Measurements from ENCODE around the gene CCDC141. TPM values are rescaled to one million over a fixed set of nuclear protein-coding genes. Genes with fewer than 3 reads are reported as not detected.
"Not testable (repeated sequence)": the region's sequence is repeated elsewhere in the genome, so short reads cannot be mapped to it uniquely, and the experiment has no call there.

CCDC141 gene
- total RNA-seq, 2 experiments from 2014 or later = 2.6 TPM

- no peak overlapping the region for H3K27ac Mint-ChIP-seq
- peak; percentile 42 for DNase-seq
- CTCF ChIA-PET = interaction anchor here (0.6 to 2.9 kb wide), 10 partner anchors 10 to 127 kb away, joined by 3 to 12 read pairs (median 4); partner anchors contain the start of gene CCDC141
- POLR2A ChIA-PET = no interaction called here
- H3K36me3 Mint-ChIP-seq (ENCODE audit: low read depth) = no peaks in the 10 kb centered on the region
- no peaks in the 10 kb centered on the region for H3K4me1 Mint-ChIP-seq
- peaks cover 2% of the 10 kb centered on the region for H3K27me3 Mint-ChIP-seq
- H3K4me3 Mint-ChIP-seq = no peak overlapping the region
- H3K9me3 Mint-ChIP-seq = no peaks in the 10 kb centered on the region
Measured at GRCh38 chr2:179020156-179020750, 29.7 kb downstream of the CCDC141 start.

GRCh38 chr2:179019260-179019659 is 30.7 kb downstream of the CCDC141 start:
- ChIA-PET POLR2A (no interaction called here), CTCF (interaction anchor here (1.5 to 1.9 kb wide), 3 partner anchors 12 to 103 kb away, joined by 3 to 12 read pairs (median 6); no protein-coding TSS in a partner anchor)
- H3K4me3 Mint-ChIP-seq = no peak overlapping the region
- no peaks in the 10 kb centered on the region for H3K4me1 Mint-ChIP-seq
- no peaks in the 10 kb centered on the region for H3K36me3 Mint-ChIP-seq (ENCODE audit: low read depth)
- DNase-seq = no peak
- H3K9me3 Mint-ChIP-seq = peaks cover 2% of the 10 kb centered on the region
- H3K27ac Mint-ChIP-seq = no peak overlapping the region
- peaks cover 2% of the 10 kb centered on the region for H3K27me3 Mint-ChIP-seq

- Mint-ChIP-seq H3K4me1 (no peaks in the 10 kb centered on the region), H3K9me3 (peaks cover 3% of the 10 kb centered on the region), H3K4me3 (no peak overlapping the region), H3K36me3 (ENCODE audit: low read depth) (no peaks in the 10 kb centered on the region), H3K27ac (no peak overlapping the region), H3K27me3 (peaks cover 4% of the 10 kb centered on the region)
- ChIA-PET POLR2A (no interaction called here), CTCF (no interaction called here)
- no peak for DNase-seq
Measured at GRCh38 chr2:179017773-179018357, 32.1 kb downstream of the CCDC141 start.

GRCh38 chr2:179014189-179014588 is 35.7 kb downstream of the CCDC141 start:
- POLR2A ChIA-PET; H3K27me3 Mint-ChIP-seq; CTCF ChIA-PET; H3K36me3 Mint-ChIP-seq (ENCODE audit: low read depth); DNase-seq; H3K4me3 Mint-ChIP-seq; H3K9me3 Mint-ChIP-seq; H3K4me1 Mint-ChIP-seq; H3K27ac Mint-ChIP-seq: not testable (repeated sequence)

- POLR2A ChIA-PET = no interaction called here
- DNase-seq = no peak
- Mint-ChIP-seq H3K36me3 (ENCODE audit: low read depth) (no peaks in the 10 kb centered on the region), H3K27ac (no peak overlapping the region), H3K27me3 (peaks cover 1% of the 10 kb centered on the region), H3K4me1 (no peaks in the 10 kb centered on the region), H3K9me3 (peaks cover 3% of the 10 kb centered on the region), H3K4me3 (no peak overlapping the region)
- CTCF ChIA-PET = no interaction called here
Measured at GRCh38 chr2:179005976-179006375, 44.0 kb downstream of the CCDC141 start.

- no peak for DNase-seq
- no peaks in the 10 kb centered on the region for H3K9me3 Mint-ChIP-seq
- no peak overlapping the region for H3K27ac Mint-ChIP-seq
- no peak overlapping the region for H3K4me3 Mint-ChIP-seq
- ChIA-PET CTCF (no interaction called here), POLR2A (no interaction called here)
- H3K27me3 Mint-ChIP-seq = no peaks in the 10 kb centered on the region
- H3K36me3 Mint-ChIP-seq (ENCODE audit: low read depth) = no peaks in the 10 kb centered on the region
- no peaks in the 10 kb centered on the region for H3K4me1 Mint-ChIP-seq
Measured at GRCh38 chr2:178999476-178999875, 50.5 kb downstream of the CCDC141 start.

- H3K27me3 Mint-ChIP-seq = no peaks in the 10 kb centered on the region
- no peaks in the 10 kb centered on the region for H3K9me3 Mint-ChIP-seq
- no peak for DNase-seq
- no peaks in the 10 kb centered on the region for H3K4me1 Mint-ChIP-seq
- H3K36me3 Mint-ChIP-seq (ENCODE audit: low read depth) = no peaks in the 10 kb centered on the region
- CTCF ChIA-PET = interaction anchor here (1.1 kb wide), 1 partner anchor 12 kb away, joined by 4 read pairs; no protein-coding TSS in a partner anchor
- POLR2A ChIA-PET = no interaction called here
- no peak overlapping the region for H3K4me3 Mint-ChIP-seq
- H3K27ac Mint-ChIP-seq = no peak overlapping the region
Measured at GRCh38 chr2:178998539-178998938, 51.4 kb downstream of the CCDC141 start.

GRCh38 chr2:178997477-178997876 is 52.5 kb downstream of the CCDC141 start:
- H3K27ac Mint-ChIP-seq = no peak overlapping the region
- no peaks in the 10 kb centered on the region for H3K9me3 Mint-ChIP-seq
- no peaks in the 10 kb centered on the region for H3K4me1 Mint-ChIP-seq
- no peaks in the 10 kb centered on the region for H3K36me3 Mint-ChIP-seq (ENCODE audit: low read depth)
- DNase-seq = no peak
- ChIA-PET POLR2A (interaction anchor here (0.6 kb wide), 1 partner anchor 420 kb away, joined by 3 read pairs; no protein-coding TSS in a partner anchor), CTCF (no interaction called here)
- H3K27me3 Mint-ChIP-seq = no peaks in the 10 kb centered on the region
- H3K4me3 Mint-ChIP-seq = no peak overlapping the region

GRCh38 chr2:178997067-178997466 is 52.9 kb downstream of the CCDC141 start:
- H3K27ac Mint-ChIP-seq = no peak overlapping the region
- POLR2A ChIA-PET = no interaction called here
- no peak overlapping the region for H3K4me3 Mint-ChIP-seq
- no peaks in the 10 kb centered on the region for H3K9me3 Mint-ChIP-seq
- no peak for DNase-seq
- H3K4me1 Mint-ChIP-seq = no peaks in the 10 kb centered on the region
- H3K36me3 Mint-ChIP-seq (ENCODE audit: low read depth) = no peaks in the 10 kb centered on the region
- no peaks in the 10 kb centered on the region for H3K27me3 Mint-ChIP-seq
- CTCF ChIA-PET = no interaction called here

GRCh38 chr2:178994264-178994663 is 55.7 kb downstream of the CCDC141 start:
- Mint-ChIP-seq H3K36me3 (ENCODE audit: low read depth) (no peaks in the 10 kb centered on the region), H3K4me3 (no peak overlapping the region), H3K27me3 (no peaks in the 10 kb centered on the region), H3K4me1 (peaks cover 2% of the 10 kb centered on the region), H3K27ac (no peak overlapping the region), H3K9me3 (no peaks in the 10 kb centered on the region)
- DNase-seq = no peak
- ChIA-PET POLR2A (no interaction called here), CTCF (no interaction called here)

- ChIA-PET CTCF (no interaction called here), POLR2A (no interaction called here)
- Mint-ChIP-seq H3K4me1 (peaks cover 2% of the 10 kb centered on the region), H3K4me3 (no peak overlapping the region), H3K9me3 (no peaks in the 10 kb centered on the region), H3K27me3 (no peaks in the 10 kb centered on the region), H3K36me3 (ENCODE audit: low read depth) (no peaks in the 10 kb centered on the region), H3K27ac (no peak overlapping the region)
- no peak for DNase-seq
Measured at GRCh38 chr2:178993788-178994187, 56.1 kb downstream of the CCDC141 start.

GRCh38 chr2:178992719-178993118 is 57.2 kb downstream of the CCDC141 start:
- H3K36me3 Mint-ChIP-seq (ENCODE audit: low read depth); DNase-seq; H3K27ac Mint-ChIP-seq; CTCF ChIA-PET; POLR2A ChIA-PET; H3K27me3 Mint-ChIP-seq; H3K4me1 Mint-ChIP-seq; H3K9me3 Mint-ChIP-seq; H3K4me3 Mint-ChIP-seq: not testable (repeated sequence)

- H3K27me3 Mint-ChIP-seq = no peaks in the 10 kb centered on the region
- ChIA-PET CTCF (no interaction called here), POLR2A (no interaction called here)
- H3K4me1 Mint-ChIP-seq = peaks cover 2% of the 10 kb centered on the region
- no peak overlapping the region for H3K4me3 Mint-ChIP-seq
- no peaks in the 10 kb centered on the region for H3K9me3 Mint-ChIP-seq
- no peaks in the 10 kb centered on the region for H3K36me3 Mint-ChIP-seq (ENCODE audit: low read depth)
- H3K27ac Mint-ChIP-seq = no peak overlapping the region
- DNase-seq = no peak
Measured at GRCh38 chr2:178990533-178991241, 59.2 kb downstream of the CCDC141 start.

- H3K27me3 Mint-ChIP-seq; H3K9me3 Mint-ChIP-seq; H3K4me1 Mint-ChIP-seq; H3K36me3 Mint-ChIP-seq (ENCODE audit: low read depth); DNase-seq; H3K4me3 Mint-ChIP-seq; POLR2A ChIA-PET; CTCF ChIA-PET; H3K27ac Mint-ChIP-seq: not testable (repeated sequence)
Measured at GRCh38 chr2:178989424-178989823, 60.5 kb downstream of the CCDC141 start.
